Measurements from ENCODE around the gene CSF3. TPM values are rescaled to one million over a fixed set of nuclear protein-coding genes. Genes with fewer than 3 reads are reported as not detected.

Gene CSF3
- total and polyA plus RNA-seq, 2 of the 4 experiments (the other 2 are of a cell fraction): not detected

GRCh38 chr17:39980351-39981206, 34.7 kb upstream of the CSF3 start, which contains the start of gene PSMD3:
PSMD3 (plus strand) TSS chr17:39980807; CDS start chr17:39980971, 164 bp downstream.
- ChIA-PET CTCF (interaction anchor here (0.5 to 4.0 kb wide), 8 partner anchors 10 to 630 kb away, joined by 3 to 23 read pairs (median 4); no protein-coding TSS in a partner anchor), POLR2A (ENCODE audit: unreplicated experiment) (interaction anchor here (1.1 kb wide), 1 partner anchor 22 kb away, joined by 3 read pairs; no protein-coding TSS in a partner anchor)
- BruUV-seq (replicated peaks): no TSS peak
- H4K5ac ChIP-seq (ENCODE audit: low read depth, low read length): peak within 1 kb of the TSS; percentile 58
- in situ Hi-C loops (cut with MboI; ENCODE audit: low sequenced_read_pairs) (no loop called here), dilution Hi-C loops (cut with HindIII; ENCODE audit: low sequenced_read_pairs, unreplicated experiment) (no loop called here), intact Hi-C loops (cut with micrococcal nuclease) (loop anchor here (1.0 to 10.0 kb wide), 3 partner anchors 21 to 356 kb away; partner anchors contain the start of gene PPP1R1B)
- peak; percentile 95 for ATAC-seq (ENCODE audit: low read depth)
- H3K79me1 ChIP-seq (ENCODE audit: low read depth in 1 of 2, low read length in 2 of 2): peaks cover 10 to 22% of the 10 kb centered on the region in 2 experiments
- no peaks in the 10 kb centered on the region for H3K27me3 ChIP-seq (ENCODE audit: control insufficient read depth, insufficient read depth, low read length)
- H3K36me3 ChIP-seq (ENCODE audit: control insufficient read depth, insufficient read depth, low read length): peaks cover 15% of the 10 kb centered on the region
- peak within 1 kb of the TSS; percentile 92 for H3K14ac ChIP-seq (replicated peaks; ENCODE audit: low read depth, low read length)
- peak within 1 kb of the TSS; percentile 84 for H3K23ac ChIP-seq (ENCODE audit: low read depth, low read length)
- peak within 1 kb of the TSS; percentile 54 for H3K27ac ChIP-seq (ENCODE audit: insufficient read depth, low read length)
- H2BK20ac ChIP-seq (ENCODE audit: low read depth, low read length): peak within 1 kb of the TSS; percentile 23; the same call in 1 of the 2 replicates
- peaks cover 8% of the 10 kb centered on the region; the same call in 1 of the 2 replicates for H3K4me1 ChIP-seq (ENCODE audit: control insufficient read depth, insufficient read depth, low read length)
- H2AK9ac ChIP-seq (replicated peaks; ENCODE audit: low read depth, low read length, poor library complexity): peak within 1 kb of the TSS; percentile 88
- H3K4ac ChIP-seq (ENCODE audit: low read depth, low read length): peak within 1 kb of the TSS; percentile 76
- H4K91ac ChIP-seq (ENCODE audit: insufficient read depth, low read depth, low read length): peak within 1 kb of the TSS; percentile 80
- peak within 1 kb of the TSS; percentile 79 for H3K9ac ChIP-seq (ENCODE audit: low read depth, low read length)
- DNase-seq: peak; percentile 100
- H3K9me3 ChIP-seq (ENCODE audit: control insufficient read depth, insufficient read depth, low read length): no peaks in the 10 kb centered on the region
- peak within 1 kb of the TSS; percentile 41; the same call in 1 of the 2 replicates for H2AK5ac ChIP-seq (ENCODE audit: low read depth, low read length)
- peak within 1 kb of the TSS; percentile 84 for H3K56ac ChIP-seq (ENCODE audit: extremely low read depth, insufficient read depth, low read length)
- H2AFZ ChIP-seq (replicated peaks; ENCODE audit: low read length, poor library complexity): peak within 1 kb of the TSS; percentile 97
- peak within 1 kb of the TSS; percentile 68; the same call in 2 of the 3 replicates for H2BK15ac ChIP-seq (ENCODE audit: low read depth, low read length)
- H2BK120ac ChIP-seq (ENCODE audit: low read depth, low read length): peak within 1 kb of the TSS; percentile 80
- H3K9me1 ChIP-seq (ENCODE audit: insufficient read depth, low read length): peaks cover 8% of the 10 kb centered on the region; the same call in 1 of the 2 replicates
- peak within 1 kb of the TSS; percentile 47; the same call in 1 of the 2 replicates for H3K18ac ChIP-seq (ENCODE audit: low read depth, low read length)
- peak within 1 kb of the TSS; percentile 97 for H3K4me2 ChIP-seq (ENCODE audit: low read depth, low read length)
- 0% methylated on average over 42 of the region's 84 CpGs; no CpG with 5 or more reads in 1 of the 2 experiments for WGBS, 2 experiments (ENCODE audit: extremely low coverage in 2 of 2, insufficient read length in 1 of 2)
- H2BK5ac ChIP-seq (ENCODE audit: low read depth, low read length, poor library complexity, severe bottlenecking): peak within 1 kb of the TSS; percentile 72
- H3K4me3 ChIP-seq (ENCODE audit: insufficient read depth, low read depth, low read length): peak within 1 kb of the TSS; percentile 80
- peaks cover 15% of the 10 kb centered on the region for H4K20me1 ChIP-seq (ENCODE audit: insufficient read depth, low read length)
- peak within 1 kb of the TSS; percentile 66 to 93 for H4K8ac ChIP-seq (ENCODE audit: low read depth in 2 of 2, low read length in 2 of 2)
- peak; percentile 89 for TF ChIP-seq POLR2A (IDR thresholded peaks at IDR 0.05; ENCODE audit: low read depth, low read length)
- TF ChIP-seq FOS (IDR thresholded peaks at IDR 0.05; ENCODE audit: low read depth, low read length): no peak
- no peak for TF ChIP-seq CEBPB (IDR thresholded peaks at IDR 0.05; ENCODE audit: low read depth, low read length)
- no peak for TF ChIP-seq RCOR1 (IDR thresholded peaks at IDR 0.05; ENCODE audit: insufficient replicate concordance, low read length)
- TF ChIP-seq CTCF (conservative IDR thresholded peaks at IDR 0.05; ENCODE audit: low read depth, low read length): peak; percentile 98
- peak; percentile 78; the same call in 1 of the 2 replicates for TF ChIP-seq MXI1 (IDR thresholded peaks at IDR 0.05; ENCODE audit: borderline replicate concordance, low read depth, low read length)
- TF ChIP-seq USF2 (IDR thresholded peaks at IDR 0.05; ENCODE audit: low read depth, low read length): peak; percentile 3; the same call in 1 of the 2 replicates
- TF ChIP-seq MAZ (IDR thresholded peaks at IDR 0.05; ENCODE audit: borderline replicate concordance, low read depth, low read length): peak; percentile 69
- peak; percentile 15; the same call in 1 of the 2 replicates for TF ChIP-seq NFE2L2 (IDR thresholded peaks at IDR 0.05; ENCODE audit: low read depth, low read length)
- peak; percentile 92 for TF ChIP-seq RAD21 (IDR thresholded peaks at IDR 0.05; ENCODE audit: low read length)
- peak; percentile 98; the same call in 1 of the 2 replicates for TF ChIP-seq CHD1 (IDR thresholded peaks at IDR 0.05; ENCODE audit: low read depth, low read length)
- peak; percentile 99 for TF ChIP-seq RFX5 (IDR thresholded peaks at IDR 0.05; ENCODE audit: low read depth, low read length)
